ENCODE data around the gene CLCNKA. TPM values are rescaled to one million over a fixed set of nuclear protein-coding genes. Genes with fewer than 3 reads are reported as not detected.

CLCNKA gene
- total and polyA plus RNA-seq, 2 of the 8 experiments (the other 6 are each of a cell fraction or from before 2014, with no cell fraction given): 0.95 to 2.0 TPM

GRCh38 chr1:16054598-16055540 lies 33.0 kb downstream of the CLCNKA start (continued):
- TF ChIP-seq RBBP5 (IDR thresholded peaks at IDR 0.05; ENCODE audit: borderline replicate concordance, low read depth, low read length) (no peak), SUZ12 (IDR thresholded peaks at IDR 0.05; ENCODE audit: low read length) (no peak), CBX5 (IDR thresholded peaks at IDR 0.05; ENCODE audit: low read depth, low read length) (no peak), TEAD4 (IDR thresholded peaks at IDR 0.05; ENCODE audit: low read depth, low read length) (no peak), SP4 (IDR thresholded peaks at IDR 0.05; ENCODE audit: low read length) (no peak)
